Activated gamma-delta T cell treated with anti-CD3 and anti-CD28 coated beads, Interleukin-2, amount 50 U/mL, for 16 hours (primary cell): ENCODE results near the gene CACNA2D1.

Experiments used
- DNase-seq: peaks from one replicate; pipeline ENCODE4 v3.0.0-alpha.2; 2020; ENCODE audit warnings: low read depth

The CACNA2D1 gene

GRCh38 chr7:82110146-82110840, 333.3 kb downstream of the CACNA2D1 start:
- DNase-seq: no peak

GRCh38 chr7:82109288-82109687, 334.3 kb downstream of the CACNA2D1 start:
- DNase-seq: no peak

- DNase-seq: no peak
Observed at GRCh38 chr7:82106201-82106600, 337.4 kb downstream of the CACNA2D1 start.

GRCh38 chr7:82105463-82105862, 338.1 kb downstream of the CACNA2D1 start:
- no peak for DNase-seq

GRCh38 chr7:82098414-82098813, 345.2 kb downstream of the CACNA2D1 start:
- DNase-seq: no peak

DNA sequence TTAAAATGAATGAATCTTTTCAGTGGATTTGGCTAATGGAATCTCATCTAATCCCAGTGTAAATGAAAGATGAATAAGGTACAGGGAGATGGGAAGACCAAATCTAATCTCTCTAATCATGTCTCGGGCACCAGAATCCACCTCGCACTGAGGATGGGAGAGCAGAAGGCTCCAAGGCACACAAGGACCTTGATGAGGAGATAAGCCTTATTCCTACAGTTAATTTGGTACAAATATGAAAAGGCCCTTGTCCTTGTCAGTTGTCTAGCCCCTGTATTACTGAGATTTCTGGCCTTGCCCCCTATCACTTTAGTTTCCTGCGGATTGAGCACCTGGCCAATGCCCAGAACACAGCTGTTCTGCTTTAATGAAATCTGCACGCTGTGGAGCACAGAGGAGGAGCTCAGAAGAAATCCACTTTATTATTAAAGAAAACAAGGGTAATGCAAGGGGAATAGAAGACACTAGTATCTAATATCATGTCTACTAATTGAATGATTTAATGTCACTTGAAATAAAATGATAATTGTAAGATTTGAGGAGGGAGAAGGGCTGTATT, 352.4 kb downstream of the CACNA2D1 start:
- no peak for DNase-seq

DNA sequence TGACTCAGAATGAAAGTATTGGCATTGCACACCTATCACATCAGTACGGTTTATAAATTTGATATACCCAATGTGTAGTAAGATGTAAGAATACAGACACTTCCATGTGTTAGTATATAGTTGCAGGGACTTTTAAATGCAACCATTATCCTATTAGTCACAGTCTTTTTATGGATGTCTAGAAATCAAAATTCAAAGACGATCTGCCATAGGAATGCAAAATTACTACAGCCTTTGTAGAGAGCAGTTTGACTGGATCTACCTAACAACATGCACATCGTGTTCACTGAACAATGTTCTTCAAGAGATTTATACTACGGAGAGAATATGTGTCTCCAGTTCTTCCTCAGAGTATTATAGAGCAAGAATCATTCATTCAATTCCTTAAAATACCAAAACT, 356.5 kb downstream of the CACNA2D1 start:
- no peak for DNase-seq

- no peak for DNase-seq
Observed at GRCh38 chr7:82085116-82085515, 358.5 kb downstream of the CACNA2D1 start.

- no peak for DNase-seq
Observed at GRCh38 chr7:82081644-82082224, 361.8 kb downstream of the CACNA2D1 start.

GRCh38 chr7:82080254-82080927, 363.2 kb downstream of the CACNA2D1 start:
- no peak for DNase-seq

DNA sequence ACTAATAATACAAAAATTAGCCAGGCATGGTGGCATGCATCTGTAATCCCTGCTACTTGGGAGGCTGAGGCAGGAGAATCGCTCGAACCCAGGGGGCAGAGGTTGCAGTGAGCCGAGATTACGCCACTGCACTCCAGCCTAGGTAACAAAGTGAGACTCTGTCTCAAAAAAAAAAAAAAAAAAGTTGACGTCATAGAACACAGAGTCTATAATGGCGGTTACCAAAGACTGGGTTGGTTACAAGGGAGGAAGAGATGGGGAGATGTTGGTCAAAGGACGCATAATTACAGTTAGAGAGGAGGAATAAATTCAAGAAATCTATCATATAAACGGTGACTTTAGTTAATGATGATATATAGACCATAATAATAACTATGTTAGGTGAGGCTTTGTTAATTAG, 364.1 kb downstream of the CACNA2D1 start:
- DNase-seq: no peak

DNA sequence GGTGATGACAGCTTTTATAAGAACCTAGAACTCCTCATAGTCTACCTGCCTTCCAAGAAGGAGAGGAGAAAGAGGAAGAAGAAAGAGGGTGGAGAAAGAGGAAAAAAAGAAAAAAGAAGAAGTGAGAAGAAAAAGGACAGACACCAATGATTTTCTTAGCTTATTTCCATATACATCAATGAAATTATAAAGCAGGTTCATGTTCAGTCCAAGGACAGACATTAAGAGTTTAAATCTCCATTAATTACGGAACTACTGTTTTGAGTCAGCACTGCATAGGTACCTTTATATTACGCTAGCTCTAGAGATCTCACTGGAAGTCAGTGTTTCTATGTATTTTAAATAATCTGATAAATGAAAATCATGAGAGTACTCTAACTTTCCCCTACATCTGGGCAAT, 364.8 kb downstream of the CACNA2D1 start:
- DNase-seq: no peak

DNA sequence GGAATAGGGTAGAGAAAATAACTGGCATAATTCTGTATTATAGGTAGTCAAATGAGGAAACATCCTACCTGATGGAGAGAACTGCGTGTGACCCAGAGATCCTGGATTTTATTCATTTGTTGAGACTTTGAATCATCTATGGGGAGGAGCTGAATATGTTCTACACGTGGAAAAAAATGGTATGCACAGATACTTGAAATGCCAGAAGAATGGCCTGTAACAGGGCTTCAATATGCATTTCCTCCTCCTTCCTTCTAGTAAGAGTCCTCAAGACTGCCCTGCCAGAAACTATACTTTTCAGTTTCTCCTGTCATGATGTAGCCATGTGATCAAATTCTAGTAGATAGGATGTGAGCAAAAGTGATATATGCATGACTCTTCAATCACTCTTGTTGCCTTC, 372.1 kb downstream of the CACNA2D1 start:
- no peak for DNase-seq

DNA sequence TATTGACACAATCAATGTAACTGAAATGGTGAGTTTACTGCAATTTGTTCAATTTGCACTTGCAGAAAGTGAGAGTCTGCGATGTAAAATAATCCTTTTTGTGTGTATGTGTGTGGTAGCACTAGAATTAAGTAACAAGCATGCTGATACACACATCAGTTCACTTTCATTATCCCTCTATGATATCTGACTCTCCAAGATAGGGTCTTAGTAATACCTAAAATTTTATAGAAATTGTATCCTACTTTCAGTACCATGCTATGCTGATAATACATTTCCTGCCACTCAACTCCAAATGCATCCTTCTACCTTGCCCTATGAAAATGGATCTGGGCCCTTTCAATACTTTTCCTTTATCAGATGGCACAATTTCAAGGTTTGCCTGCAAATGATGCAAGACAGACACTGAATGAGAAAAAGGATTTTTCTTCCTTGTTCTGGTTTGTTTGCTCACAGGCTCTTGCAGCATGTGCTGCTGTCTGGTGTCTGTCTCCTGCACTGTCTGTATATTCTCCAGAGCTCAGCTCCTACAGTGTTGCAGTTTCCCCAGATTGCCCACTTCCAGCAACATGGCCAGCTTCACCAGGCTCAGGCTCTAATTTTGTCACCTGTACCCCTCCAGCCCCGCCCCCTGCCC, 375.8 kb downstream of the CACNA2D1 start:
- no peak for DNase-seq

DNA sequence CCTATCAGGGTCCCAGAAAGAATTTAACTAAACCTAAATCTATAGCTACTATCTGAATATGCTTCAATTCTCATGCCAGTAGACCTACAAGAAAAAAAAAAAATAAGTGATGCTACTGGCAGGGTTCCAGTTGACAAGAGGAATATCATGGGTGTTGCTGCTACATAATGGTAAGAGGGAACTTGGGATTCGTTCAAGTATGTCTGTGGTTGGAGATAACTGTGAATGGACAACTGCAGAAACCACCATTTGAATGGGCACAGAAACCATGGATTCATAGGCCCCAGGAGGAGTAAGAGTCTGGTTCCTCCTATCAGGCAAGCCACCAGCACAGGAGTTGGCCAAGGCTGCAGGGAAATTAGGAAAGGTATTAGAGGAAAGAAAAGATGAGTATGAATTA, 386.1 kb downstream of the CACNA2D1 start:
- no peak for DNase-seq

GRCh38 chr7:82056282-82056681, 387.3 kb downstream of the CACNA2D1 start:
- no peak for DNase-seq

- DNase-seq: no peak
Observed at GRCh38 chr7:82054544-82054943, 389.0 kb downstream of the CACNA2D1 start.

- no peak for DNase-seq
Observed at GRCh38 chr7:82053453-82054032, 390.0 kb downstream of the CACNA2D1 start.

DNA sequence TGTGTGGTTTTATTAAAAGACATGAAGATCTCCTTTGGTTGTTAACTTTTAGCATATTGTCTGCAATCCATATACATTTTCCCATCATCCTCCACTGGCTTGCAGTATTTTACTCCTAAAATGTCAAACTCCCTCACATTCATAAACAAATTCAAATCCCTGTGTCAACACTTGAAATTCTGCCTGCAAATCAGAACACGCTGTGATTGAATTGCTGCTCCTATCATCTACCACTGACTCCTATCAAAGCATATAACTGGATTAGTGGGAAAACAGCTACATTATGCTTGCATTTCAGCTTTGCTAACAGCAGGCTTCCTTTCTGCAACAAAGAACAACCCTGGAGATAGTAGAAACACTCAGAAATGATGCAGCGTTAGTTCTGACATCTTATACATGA, 392.0 kb downstream of the CACNA2D1 start:
- DNase-seq: no peak

DNA sequence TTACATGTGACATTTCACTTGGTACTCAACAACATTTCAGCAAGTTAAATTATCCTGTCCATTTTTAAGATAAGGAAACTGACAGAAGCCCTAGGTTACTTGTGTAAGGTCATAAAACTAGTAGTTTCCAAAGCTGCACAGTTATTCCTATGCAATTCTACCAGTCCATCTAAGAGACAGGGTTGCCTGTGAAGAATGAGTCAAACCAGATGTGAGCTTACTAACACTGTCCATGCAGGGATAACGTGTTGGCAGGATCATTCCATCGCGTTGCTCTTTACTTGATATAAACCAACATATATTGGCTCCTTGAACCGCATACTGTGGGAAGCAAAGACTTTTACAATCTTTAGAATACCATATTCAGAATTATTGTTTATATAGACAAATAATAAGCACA, 392.8 kb downstream of the CACNA2D1 start:
- no peak for DNase-seq

DNA sequence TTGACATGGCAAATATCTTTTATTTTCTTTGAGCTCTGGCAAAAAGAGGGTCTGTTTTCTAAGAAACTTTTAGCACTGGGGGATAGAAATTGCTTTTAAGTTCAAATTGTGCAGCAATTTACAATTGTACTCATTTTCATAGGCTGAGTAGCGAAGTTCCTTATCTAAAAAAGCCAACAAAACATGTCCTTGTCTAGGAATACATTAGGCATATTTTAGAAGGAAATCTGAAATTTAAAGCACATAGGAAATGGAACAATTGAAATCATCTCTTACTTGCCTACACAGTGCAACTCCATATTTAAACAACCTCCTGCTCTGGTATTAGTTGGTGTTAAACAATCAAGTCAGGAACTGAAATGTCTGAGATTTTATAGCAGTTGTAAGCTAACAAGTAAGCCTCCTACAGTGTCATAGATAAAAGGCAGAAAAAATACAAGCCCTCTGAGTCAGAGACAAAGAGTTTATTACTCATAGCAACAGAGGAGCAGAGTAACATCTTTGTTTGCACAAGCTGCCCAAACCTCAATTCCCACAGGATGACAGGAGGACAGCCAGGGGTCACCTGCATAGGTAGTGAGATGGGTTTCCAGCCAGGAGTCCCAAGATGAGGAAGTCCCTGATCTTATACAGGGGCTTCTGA, 393.6 kb downstream of the CACNA2D1 start:
- DNase-seq: no peak

GRCh38 chr7:82049442-82049841, 394.1 kb downstream of the CACNA2D1 start:
- DNase-seq: no peak
